ENCODE measurements around the gene GAB1.

- no peak for TF ChIP-seq CTCF (IDR thresholded peaks at IDR 0.05)
- TF ChIP-seq POLR2A (IDR thresholded peaks at IDR 0.05) = no peak
These were observed 14.5 kb downstream of the GAB1 start for GRCh38 chr4:143351149-143351691.
